ENCODE results near the gene NBAS.
"Not testable (repeated sequence)": the region's sequence is repeated elsewhere in the genome, so short reads cannot be mapped to it uniquely, and the experiment has no call there.

The NBAS gene

DNA sequence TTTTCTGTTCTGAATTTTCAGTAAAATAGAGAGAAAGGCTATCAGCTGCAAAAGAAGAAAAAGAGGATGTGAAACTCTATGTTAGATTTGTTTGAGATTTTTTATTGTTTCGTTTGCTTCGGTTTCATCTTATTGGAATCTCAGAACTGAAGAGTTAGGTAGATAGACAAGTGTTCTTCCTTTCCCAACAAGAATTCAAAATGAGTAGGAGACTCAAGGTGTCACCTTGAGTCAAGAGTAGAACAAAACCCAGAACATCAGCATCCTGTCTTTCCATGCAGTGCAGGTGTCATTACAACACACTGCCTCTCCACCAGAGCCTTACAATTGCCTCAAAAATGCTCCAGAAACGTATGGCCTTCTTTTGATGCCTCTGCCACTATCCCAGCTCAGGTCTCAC lies 21.1 kb downstream of the NBAS start:
- Histone ChIP-seq H3K27ac (no peak overlapping the region), H3K4me3 (no peak overlapping the region)

- H3K4me3 ChIP-seq, result no peak overlapping the region
- no peak overlapping the region for H3K27ac ChIP-seq
These were observed 22.3 kb downstream of the NBAS start for GRCh38 chr2:15538792-15539191.

DNA sequence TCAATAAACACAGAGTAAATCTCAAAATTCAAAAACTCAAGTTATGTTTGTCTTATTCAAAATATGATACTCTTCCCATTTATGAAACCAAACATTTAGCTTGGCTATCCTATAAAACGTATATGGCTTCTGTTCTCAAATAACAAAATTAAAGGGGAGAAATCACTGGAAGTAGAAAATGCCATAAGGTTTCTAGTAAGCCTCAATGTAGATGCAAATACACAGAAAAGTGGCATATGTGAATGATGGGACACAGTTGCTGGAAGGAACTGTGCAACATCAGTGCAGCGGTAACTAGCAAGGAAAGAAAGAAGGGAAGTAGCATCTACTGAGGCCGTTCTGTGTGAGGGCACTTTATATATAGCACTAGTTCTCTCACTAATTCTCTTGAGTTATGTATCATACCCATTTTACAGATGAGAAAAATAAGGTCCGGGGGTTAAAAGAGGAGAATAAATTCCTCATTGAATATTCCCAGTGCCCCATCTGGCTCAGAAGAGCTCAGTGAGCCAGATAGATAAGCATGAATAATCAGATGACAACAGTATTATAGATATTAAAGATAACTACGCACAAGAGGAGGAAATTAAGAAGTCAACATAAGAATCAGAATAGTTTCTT lies 27.2 kb downstream of the NBAS start:
- H3K4me3 ChIP-seq, result no peak overlapping the region
- no peak overlapping the region for H3K27ac ChIP-seq

DNA sequence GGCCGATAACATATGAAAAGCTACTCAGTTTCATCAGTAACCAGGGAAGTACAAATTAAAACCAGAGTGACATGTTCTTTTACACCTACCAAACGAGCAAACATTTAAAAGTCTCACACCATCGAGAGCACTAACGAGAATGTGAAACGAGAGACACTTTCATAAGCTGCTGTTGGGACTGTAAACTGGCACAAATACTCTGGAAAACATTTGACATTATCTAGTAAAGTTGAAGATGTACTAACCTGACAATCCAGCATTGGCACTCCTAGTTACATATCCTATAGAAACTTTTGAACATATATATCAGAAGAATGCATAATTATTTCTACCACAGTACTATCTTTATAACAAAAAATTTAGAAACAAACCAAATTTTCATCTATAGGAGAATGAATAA lies 28.1 kb downstream of the NBAS start:
- Histone ChIP-seq H3K4me3 (no peak overlapping the region), H3K27ac (no peak overlapping the region)

DNA sequence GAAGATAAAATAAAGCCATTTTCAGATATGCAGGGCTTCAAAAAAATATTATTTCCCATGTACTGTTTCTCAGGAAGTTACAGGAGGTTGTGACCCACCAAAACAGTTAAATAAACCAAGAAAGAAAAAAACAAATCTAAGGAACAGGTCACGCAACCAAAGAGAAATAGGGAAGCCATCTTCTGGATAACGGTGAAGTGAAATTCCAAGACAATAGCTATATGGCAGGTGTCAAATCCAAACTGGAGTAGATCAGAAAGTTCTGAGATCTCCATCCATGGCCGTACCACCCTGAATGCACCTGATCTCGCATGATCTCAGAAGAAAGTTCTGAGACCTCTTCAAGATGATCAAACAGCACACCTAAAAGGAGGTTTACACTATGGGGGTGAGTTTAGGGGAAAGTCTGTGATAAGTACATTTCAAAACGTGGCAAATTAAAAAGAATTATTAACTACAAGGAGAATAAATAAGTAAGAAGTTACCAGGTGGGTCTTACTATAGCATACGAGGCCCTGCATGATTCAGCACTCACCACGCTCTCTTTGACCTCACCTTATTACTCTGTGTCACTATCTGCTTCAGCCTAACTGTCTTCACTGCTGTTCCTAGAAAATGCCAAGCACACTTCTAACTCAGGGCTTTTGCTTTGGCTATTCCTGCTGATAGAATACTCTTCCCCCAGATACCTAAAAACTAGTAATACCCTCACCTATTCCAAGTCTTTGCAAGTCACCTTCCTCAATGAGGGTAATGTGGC lies 29.9 kb downstream of the NBAS start:
- H3K27ac ChIP-seq, result no peak overlapping the region
- no peak overlapping the region for H3K4me3 ChIP-seq

- Histone ChIP-seq H3K27ac (no peak overlapping the region), H3K4me3 (no peak overlapping the region)
These were observed 33.9 kb downstream of the NBAS start for GRCh38 chr2:15527074-15527739.

DNA sequence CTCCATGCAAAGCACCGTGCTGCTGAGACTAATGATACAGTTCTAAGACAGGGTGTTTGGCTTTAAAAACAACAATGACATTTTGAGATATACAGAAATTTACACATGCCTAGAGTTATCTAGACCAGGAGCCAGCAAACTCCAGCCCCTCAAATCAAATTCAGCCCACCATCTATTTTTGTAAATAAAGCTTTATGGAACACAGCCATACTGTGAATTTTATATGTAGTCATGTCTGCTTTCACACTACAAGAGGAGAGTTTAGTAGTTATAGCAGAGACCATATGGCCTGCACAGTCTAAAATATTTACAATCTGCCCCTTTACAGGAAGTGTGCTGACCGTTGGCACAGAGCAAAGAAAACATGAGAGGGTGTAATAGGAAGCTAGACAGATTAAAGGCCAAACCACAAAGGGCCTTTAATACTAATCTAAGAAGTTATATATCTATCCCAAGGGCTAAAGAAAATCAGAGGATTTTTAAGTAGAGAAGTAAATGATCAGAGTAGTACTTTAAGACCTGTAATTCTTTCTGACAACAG lies 39.4 kb downstream of the NBAS start:
- no peak overlapping the region for H3K27ac ChIP-seq
- H3K4me3 ChIP-seq, result no peak overlapping the region

- Histone ChIP-seq H3K4me3 (no peak overlapping the region), H3K27ac (no peak overlapping the region)
These were observed 40.8 kb downstream of the NBAS start for GRCh38 chr2:15520346-15520745.

- not testable (repeated sequence) for H3K27ac ChIP-seq, H3K4me3 ChIP-seq
These were observed 42.4 kb downstream of the NBAS start for GRCh38 chr2:15518759-15519158.

DNA sequence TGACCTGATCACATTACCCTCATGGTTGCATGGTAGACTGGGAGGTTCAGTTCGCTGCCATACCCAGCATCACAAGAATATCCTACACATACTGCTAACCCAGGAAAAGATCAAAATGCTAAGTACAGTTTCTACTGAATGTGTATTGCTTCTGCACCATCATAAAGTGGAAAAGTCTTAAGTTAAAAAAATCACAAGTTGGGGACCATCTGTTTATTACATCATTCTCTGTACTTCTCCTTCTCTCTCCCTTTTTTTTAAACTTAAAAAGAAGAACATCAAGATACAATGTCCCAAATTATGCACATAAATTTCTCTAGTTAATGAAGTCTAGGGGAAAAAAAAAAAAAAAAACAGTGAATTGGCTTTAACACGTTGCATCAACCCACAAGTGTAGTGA lies 43.3 kb downstream of the NBAS start:
- H3K4me3 ChIP-seq, result no peak overlapping the region

GRCh38 chr2:15511686-15512085 lies 49.4 kb downstream of the NBAS start:
- H3K27ac ChIP-seq, result no peak overlapping the region
- H3K4me3 ChIP-seq, result no peak overlapping the region

More for the DNA sequence above, 43.3 kb downstream of the NBAS start:
- no peak overlapping the region for H3K27ac ChIP-seq

DNA sequence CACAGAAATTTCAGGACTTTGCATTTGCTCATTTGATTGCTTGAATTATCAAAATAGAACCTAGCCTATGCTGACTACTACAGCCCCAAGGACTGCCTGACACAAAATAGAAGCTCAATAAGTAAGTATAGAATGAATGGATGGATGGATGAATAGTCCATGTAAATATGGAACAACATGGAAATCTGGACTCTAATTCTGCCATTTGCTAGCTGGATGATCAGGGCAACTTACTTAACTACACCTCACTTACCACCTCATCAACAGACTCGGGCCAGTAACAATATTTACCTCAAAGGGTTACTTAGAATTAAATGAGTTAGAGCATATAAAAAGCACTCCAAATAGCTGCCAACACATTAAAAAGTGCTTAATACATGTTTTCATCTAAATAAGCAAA lies 50.6 kb downstream of the NBAS start:
- Histone ChIP-seq H3K27ac (no peak overlapping the region), H3K4me3 (no peak overlapping the region)

GRCh38 chr2:15510131-15510530 lies 51.0 kb downstream of the NBAS start:
- Histone ChIP-seq H3K4me3 (no peak overlapping the region), H3K27ac (no peak overlapping the region)

- no peak overlapping the region for H3K4me3 ChIP-seq
These were observed 53.4 kb downstream of the NBAS start for GRCh38 chr2:15507697-15508096.

DNA sequence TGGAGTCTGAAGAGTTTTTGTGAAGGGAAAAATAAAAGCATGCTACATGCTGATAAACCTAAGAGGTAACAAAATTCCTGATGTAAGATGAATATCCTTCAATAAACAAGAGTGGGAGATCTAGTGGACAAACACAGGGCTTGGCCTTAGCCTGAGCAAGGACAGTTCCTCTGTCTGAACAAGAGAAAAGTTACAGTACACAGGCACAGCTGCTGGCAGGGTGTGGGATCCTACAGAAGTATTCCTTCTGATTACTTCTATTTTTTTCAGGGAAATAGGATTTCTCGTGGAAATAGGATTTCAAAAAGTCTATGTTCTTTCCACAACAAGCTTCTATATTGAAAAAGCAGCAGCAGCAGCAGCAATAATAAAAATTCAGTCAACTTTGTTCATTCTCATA lies 54.1 kb downstream of the NBAS start:
- Histone ChIP-seq H3K4me3 (no peak overlapping the region), H3K27ac (no peak overlapping the region)

More at GRCh38 chr2:15507697-15508096, 53.4 kb downstream of the NBAS start:
- H3K27ac ChIP-seq, result no peak overlapping the region

DNA sequence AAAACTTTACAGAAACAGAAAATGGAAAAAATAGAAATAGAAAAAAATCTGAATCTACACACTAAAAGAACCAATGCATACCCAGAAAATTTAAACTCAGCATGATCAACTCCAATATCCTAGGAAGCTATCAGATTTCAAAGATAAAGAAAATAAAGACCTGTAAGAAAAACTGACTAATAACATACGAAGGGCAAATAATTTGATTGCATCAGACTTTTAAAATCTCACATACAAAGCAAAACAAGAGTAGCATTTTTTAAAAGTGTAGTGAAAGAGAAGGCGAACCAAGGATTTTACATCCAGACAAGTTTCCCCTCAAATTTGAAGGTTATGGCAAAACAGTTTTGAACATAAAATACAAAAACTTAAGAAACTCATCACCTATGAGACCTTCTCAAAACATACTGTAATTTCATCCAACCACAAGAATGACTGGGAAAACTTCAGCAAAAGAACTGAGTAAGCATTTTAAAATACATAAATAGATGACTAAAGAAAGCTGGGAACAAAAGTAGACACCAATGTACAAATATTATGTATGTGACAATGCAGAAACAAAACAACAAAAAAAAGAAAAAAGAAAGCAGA lies 54.8 kb downstream of the NBAS start:
- no peak overlapping the region for H3K27ac ChIP-seq
- H3K4me3 ChIP-seq, result no peak overlapping the region

GRCh38 chr2:15504882-15505663 lies 56.1 kb downstream of the NBAS start:
- no peak overlapping the region for H3K4me3 ChIP-seq

DNA sequence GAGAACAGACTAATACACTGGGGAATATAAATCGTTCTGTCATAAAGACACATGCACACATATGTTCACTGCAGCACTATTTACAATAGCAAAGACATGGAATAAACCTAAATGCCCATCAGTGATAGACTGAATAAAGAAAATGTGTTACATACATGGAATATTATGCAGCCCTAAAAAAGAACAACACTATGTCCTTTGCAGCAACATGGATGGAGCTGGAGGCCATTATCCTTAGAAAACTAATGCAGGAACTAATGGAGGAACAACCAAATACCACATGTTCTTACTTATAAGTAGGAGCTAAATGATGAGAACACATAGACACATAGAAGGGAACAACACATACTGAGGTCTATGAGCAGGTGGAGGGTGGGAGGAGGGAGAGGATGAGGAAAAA lies 61.9 kb downstream of the NBAS start:
- H3K27ac ChIP-seq, H3K4me3 ChIP-seq: not testable (repeated sequence)

More at GRCh38 chr2:15504882-15505663, 56.1 kb downstream of the NBAS start:
- H3K27ac ChIP-seq, result no peak overlapping the region

DNA sequence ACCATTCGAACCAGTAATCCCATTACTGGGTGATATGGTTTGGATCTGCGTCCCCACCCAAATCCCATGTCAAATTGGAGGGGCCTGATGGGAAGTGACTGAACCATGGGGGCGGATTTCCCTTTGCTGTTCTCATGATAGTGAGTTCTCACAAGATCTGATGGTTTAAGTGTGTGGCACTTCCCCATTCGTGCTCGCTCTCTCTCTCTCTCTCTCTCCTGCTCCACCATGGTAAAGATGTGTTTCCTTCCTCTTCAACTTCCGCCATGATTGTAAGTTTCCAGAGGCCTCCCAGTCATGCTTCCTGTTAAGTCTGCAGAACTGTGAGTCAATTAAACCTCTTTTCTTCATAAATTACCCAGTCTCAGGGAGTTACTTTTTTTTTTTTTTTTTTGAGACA lies 62.6 kb downstream of the NBAS start:
- Histone ChIP-seq H3K4me3 (no peak overlapping the region), H3K27ac (no peak overlapping the region)

DNA sequence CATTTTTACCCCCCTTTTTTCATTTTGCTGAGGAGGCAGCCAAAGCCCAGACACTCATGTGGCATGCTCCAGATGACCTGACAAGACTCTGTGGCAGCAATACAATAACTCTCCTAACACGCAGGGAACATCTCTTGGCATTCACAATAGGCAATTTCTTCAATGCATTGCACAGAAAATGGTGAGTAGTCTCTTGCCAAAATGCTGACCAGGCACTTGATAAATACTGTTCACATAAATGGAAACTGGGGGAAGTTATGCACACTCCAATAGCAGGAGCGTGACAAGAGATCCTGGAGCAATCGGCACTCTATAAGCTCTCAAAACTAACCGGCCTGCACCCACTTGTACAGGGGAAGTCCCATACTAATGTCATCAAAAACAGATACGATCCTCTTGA lies 66.3 kb downstream of the NBAS start:
- Histone ChIP-seq H3K4me3 (no peak overlapping the region), H3K27ac (no peak overlapping the region)

Measured in skin epidermis (tissue), 12 donors.